ENCODE results near the gene NDRG4. TPM values are rescaled to one million over a fixed set of nuclear protein-coding genes. Genes with fewer than 3 reads are reported as not detected.

NDRG4 gene
- total RNA-seq, 2 donors from 2014 or later, result 81.9 to 95.9 TPM

- Mint-ChIP-seq H3K36me3 (ENCODE audit: low read depth) (no peaks in the 10 kb centered on the region), H3K27me3 (ENCODE audit: insufficient read depth) (peaks cover 14% of the 10 kb centered on the region), H3K9me3 (no peaks in the 10 kb centered on the region), H3K4me1 (peaks cover 17% of the 10 kb centered on the region), H3K27ac (no peak overlapping the region), H3K4me3 (no peak overlapping the region)
- Histone ChIP-seq H3K27me3 (ENCODE audit: control insufficient read depth, insufficient read depth, low read length, poor library complexity, severe bottlenecking) (peaks cover 16% of the 10 kb centered on the region), H3K9ac (ENCODE audit: extremely low read depth, low read length, poor library complexity, severe bottlenecking) (no peak overlapping the region), H3K4me3 (ENCODE audit: low read length) (no peak overlapping the region), H3K4me1 (ENCODE audit: control insufficient read depth, insufficient read depth, low read length) (peaks cover 3% of the 10 kb centered on the region), H3K36me3 (ENCODE audit: control insufficient read depth, insufficient read depth, low read length) (no peaks in the 10 kb centered on the region), H3K27ac (ENCODE audit: low read depth, low read length) (no peak overlapping the region), H3K9me3 (ENCODE audit: control insufficient read depth, low read length) (no peaks in the 10 kb centered on the region)
- 90 to 94% methylated on average over 4 of the region's 4 CpGs for WGBS, 2 experiments (ENCODE audit: insufficient coverage in 1 of 2, insufficient read length in 1 of 2)
- TF ChIP-seq CTCF (conservative IDR thresholded peaks at IDR 0.05), result no peak
- no peak for DNase-seq
Measured at GRCh38 chr16:58460219-58460610, 39.7 kb upstream of the NDRG4 start.

- Mint-ChIP-seq H3K4me1 (peaks cover 18% of the 10 kb centered on the region), H3K4me3 (no peak overlapping the region)
- WGBS, 2 experiments (ENCODE audit: insufficient coverage in 1 of 2, insufficient read length in 1 of 2), result 80 to 89% methylated on average over 2 to 5 of the region's 5 CpGs
Measured at GRCh38 chr16:58461056-58461455, 38.9 kb upstream of the NDRG4 start.

GRCh38 chr16:58461640-58462039 is 38.3 kb upstream of the NDRG4 start:
- Histone ChIP-seq H3K9ac (ENCODE audit: extremely low read depth, low read length, poor library complexity, severe bottlenecking) (no peak overlapping the region), H3K4me1 (ENCODE audit: control insufficient read depth, insufficient read depth, low read length) (peaks cover 2% of the 10 kb centered on the region), H3K4me3 (ENCODE audit: low read length) (no peak overlapping the region), H3K27me3 (ENCODE audit: control insufficient read depth, insufficient read depth, low read length, poor library complexity, severe bottlenecking) (peaks cover 16% of the 10 kb centered on the region), H3K36me3 (ENCODE audit: control insufficient read depth, insufficient read depth, low read length) (no peaks in the 10 kb centered on the region), H3K27ac (ENCODE audit: low read depth, low read length) (no peak overlapping the region), H3K9me3 (ENCODE audit: control insufficient read depth, low read length) (no peaks in the 10 kb centered on the region)
- peaks cover 19% of the 10 kb centered on the region for H3K27me3 Mint-ChIP-seq (ENCODE audit: insufficient read depth)
- H3K9me3 Mint-ChIP-seq, result no peaks in the 10 kb centered on the region
- TF ChIP-seq CTCF (conservative IDR thresholded peaks at IDR 0.05), result no peak
- 92 to 93% methylated on average over 7 of the region's 7 CpGs for WGBS, 2 experiments (ENCODE audit: insufficient coverage in 1 of 2, insufficient read length in 1 of 2)
- H3K4me1 Mint-ChIP-seq, result peaks cover 18% of the 10 kb centered on the region
- no peak overlapping the region for H3K4me3 Mint-ChIP-seq
- H3K36me3 Mint-ChIP-seq (ENCODE audit: low read depth), result no peaks in the 10 kb centered on the region
- H3K27ac Mint-ChIP-seq, result no peak overlapping the region
- no peak for DNase-seq

More at GRCh38 chr16:58461056-58461455, 38.9 kb upstream of the NDRG4 start:
- H3K4me1 ChIP-seq (ENCODE audit: control insufficient read depth, insufficient read depth, low read length), result peaks cover 3% of the 10 kb centered on the region
- H3K9me3 Mint-ChIP-seq, result no peaks in the 10 kb centered on the region
- no peak overlapping the region for H3K27ac Mint-ChIP-seq
- no peaks in the 10 kb centered on the region for H3K9me3 ChIP-seq (ENCODE audit: control insufficient read depth, low read length)
- H3K27me3 Mint-ChIP-seq (ENCODE audit: insufficient read depth), result peaks cover 15% of the 10 kb centered on the region
- no peak for TF ChIP-seq CTCF (conservative IDR thresholded peaks at IDR 0.05)
- H3K36me3 ChIP-seq (ENCODE audit: control insufficient read depth, insufficient read depth, low read length), result no peaks in the 10 kb centered on the region
- no peaks in the 10 kb centered on the region for H3K36me3 Mint-ChIP-seq (ENCODE audit: low read depth)
- no peak overlapping the region for H3K4me3 ChIP-seq (ENCODE audit: low read length)
- DNase-seq, result no peak
- H3K27ac ChIP-seq (ENCODE audit: low read depth, low read length), result no peak overlapping the region
- H3K9ac ChIP-seq (ENCODE audit: extremely low read depth, low read length, poor library complexity, severe bottlenecking), result no peak overlapping the region
- peaks cover 16% of the 10 kb centered on the region for H3K27me3 ChIP-seq (ENCODE audit: control insufficient read depth, insufficient read depth, low read length, poor library complexity, severe bottlenecking)
